Measurements from ENCODE around the gene RPP38.

DNA sequence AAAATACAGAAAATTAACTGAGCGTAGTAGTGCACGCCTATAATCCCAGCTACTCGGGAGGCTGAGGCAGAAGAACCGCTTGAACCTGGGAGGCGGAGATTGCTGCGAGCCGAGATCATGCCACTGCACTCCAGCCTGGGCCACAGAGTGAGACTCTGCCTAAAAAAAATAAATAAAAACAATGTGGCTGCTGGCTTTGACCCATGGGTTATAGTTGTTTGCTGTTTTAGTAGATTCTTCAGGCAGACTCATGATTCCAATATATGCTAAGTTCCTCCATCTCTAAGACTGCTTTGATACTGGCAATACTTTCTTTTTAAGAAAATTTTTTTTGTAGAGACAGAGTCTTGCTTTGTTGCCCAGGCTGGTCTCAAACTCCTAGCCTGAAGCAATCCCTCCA is 45.0 kb upstream of the RPP38 start:
- TF ChIP-seq, protein P1, sequence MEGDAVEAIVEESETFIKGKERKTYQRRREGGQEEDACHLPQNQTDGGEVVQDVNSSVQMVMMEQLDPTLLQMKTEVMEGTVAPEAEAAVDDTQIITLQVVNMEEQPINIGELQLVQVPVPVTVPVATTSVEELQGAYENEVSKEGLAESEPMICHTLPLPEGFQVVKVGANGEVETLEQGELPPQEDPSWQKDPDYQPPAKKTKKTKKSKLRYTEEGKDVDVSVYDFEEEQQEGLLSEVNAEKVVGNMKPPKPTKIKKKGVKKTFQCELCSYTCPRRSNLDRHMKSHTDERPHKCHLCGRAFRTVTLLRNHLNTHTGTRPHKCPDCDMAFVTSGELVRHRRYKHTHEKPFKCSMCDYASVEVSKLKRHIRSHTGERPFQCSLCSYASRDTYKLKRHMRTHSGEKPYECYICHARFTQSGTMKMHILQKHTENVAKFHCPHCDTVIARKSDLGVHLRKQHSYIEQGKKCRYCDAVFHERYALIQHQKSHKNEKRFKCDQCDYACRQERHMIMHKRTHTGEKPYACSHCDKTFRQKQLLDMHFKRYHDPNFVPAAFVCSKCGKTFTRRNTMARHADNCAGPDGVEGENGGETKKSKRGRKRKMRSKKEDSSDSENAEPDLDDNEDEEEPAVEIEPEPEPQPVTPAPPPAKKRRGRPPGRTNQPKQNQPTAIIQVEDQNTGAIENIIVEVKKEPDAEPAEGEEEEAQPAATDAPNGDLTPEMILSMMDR (conservative IDR thresholded peaks at IDR 0.05; ENCODE audit: low read length) = no peak
- TF ChIP-seq EZH2phosphoT487 (IDR thresholded peaks at IDR 0.05; ENCODE audit: borderline replicate concordance, low read depth, low read length) = no peak

Data from OCI-LY7 (cell line).